SK-N-SH treated with all-trans-retinoic acid at 6 μM for 48 hours (cell line): ENCODE data around the gene MYO3B.

ENCODE experiments used
- ATAC-seq: fragments of 200-7000 bp; cut with Tn5 transposase; 3 replicates; pipeline ENCODE4 v1.9.1; 2020; ENCODE audit warnings: mild to moderate bottlenecking, moderate library complexity
- BACH2 ChIP-seq: fragments of 250-450 bp; sonication (Bioruptor Pico); IDR thresholded peaks from 2 replicates; pipeline ENCODE4 v1.9.0; 2021; ENCODE audit warnings: mild to moderate bottlenecking, borderline replicate concordance
- CREB5 ChIP-seq: fragments of 250-450 bp; sonication (Bioruptor Pico); IDR thresholded peaks from 2 replicates; pipeline ENCODE4 v1.5.1; 2020; ENCODE audit warnings: low read depth, mild to moderate bottlenecking, moderate library complexity
- CSDC2 ChIP-seq: fragments of 250-450 bp; sonication (Bioruptor Pico); IDR thresholded peaks from 2 replicates; pipeline ENCODE4 v1.5.0; 2020; ENCODE audit warnings: mild to moderate bottlenecking, moderate library complexity
- ESRRG ChIP-seq: fragments of 250-450 bp; sonication (Bioruptor Pico); IDR thresholded peaks from 2 replicates; pipeline ENCODE4 v1.6.1; 2021; ENCODE audit warnings: mild to moderate bottlenecking
- GLIS3 ChIP-seq: fragments of 250-450 bp; sonication (Bioruptor Pico); IDR thresholded peaks from 2 replicates; pipeline ENCODE4 v1.5.0; 2020; ENCODE audit warnings: mild to moderate bottlenecking, moderate library complexity
- ISL1 ChIP-seq: fragments of 250-450 bp; sonication (Bioruptor Pico); IDR thresholded peaks from 2 replicates; pipeline ENCODE4 v2.1.2; 2022; ENCODE audit warnings: mild to moderate bottlenecking, moderate library complexity
- OSR1 ChIP-seq: fragments of 250-450 bp; sonication (Bioruptor Pico); IDR thresholded peaks from 2 replicates; pipeline ENCODE4 v1.8.0; 2022; ENCODE audit warnings: moderate library complexity, mild to moderate bottlenecking, inconsistent platforms
- PATZ1 ChIP-seq: fragments of 250-450 bp; sonication (Bioruptor Pico); IDR thresholded peaks from 2 replicates; pipeline ENCODE4 v1.8.0; 2020; ENCODE audit warnings: mild to moderate bottlenecking, moderate library complexity, borderline replicate concordance
- POU6F1 ChIP-seq: fragments of 250-450 bp; sonication (Bioruptor Pico); IDR thresholded peaks from 2 replicates; pipeline ENCODE4 v1.8.0; 2021; ENCODE audit warnings: low read depth, mild to moderate bottlenecking, moderate library complexity, borderline replicate concordance
- PPARA ChIP-seq: fragments of 250-450 bp; sonication (Bioruptor Pico); IDR thresholded peaks from 2 replicates; pipeline ENCODE4 v1.5.0; 2020; ENCODE audit warnings: mild to moderate bottlenecking, borderline replicate concordance
- SNAI2 ChIP-seq: fragments of 250-450 bp; sonication (Bioruptor Pico); IDR thresholded peaks from 2 replicates; pipeline ENCODE4 v1.5.0; 2020; ENCODE audit warnings: mild to moderate bottlenecking, moderate library complexity
- TCF4 ChIP-seq: fragments of 250-450 bp; sonication (Bioruptor Pico); IDR thresholded peaks from 2 replicates; pipeline ENCODE4 v1.8.0; 2021; ENCODE audit warnings: mild to moderate bottlenecking, moderate library complexity, borderline replicate concordance
- TOX ChIP-seq: fragments of 250-450 bp; sonication (Bioruptor Pico); IDR thresholded peaks from 2 replicates; pipeline ENCODE4 v1.8.0; 2021; ENCODE audit warnings: mild to moderate bottlenecking, moderate library complexity, borderline replicate concordance
- ZC3H10 ChIP-seq: fragments of 250-450 bp; sonication (Bioruptor Pico); IDR thresholded peaks from 2 replicates; pipeline ENCODE4 v1.5.1; 2021; ENCODE audit warnings: mild to moderate bottlenecking, moderate library complexity
- ZFP3 ChIP-seq: fragments of 250-450 bp; sonication (Bioruptor Pico); IDR thresholded peaks from 2 replicates; pipeline ENCODE4 v1.5.0; 2020; ENCODE audit warnings: mild to moderate bottlenecking, moderate library complexity
- ZFP30 ChIP-seq: fragments of 450-650 bp; formaldehyde crosslinking; IDR thresholded peaks from 2 replicates; pipeline ENCODE4 v1.5.0; 2022; ENCODE audit warnings: mild to moderate bottlenecking, moderate library complexity
- ZNF565 ChIP-seq: fragments of 450-650 bp; formaldehyde crosslinking; conservative IDR thresholded peaks from 2 replicates; pipeline ENCODE4 v1.5.0; 2020; ENCODE audit warnings: low read depth, mild to moderate bottlenecking, moderate library complexity
- ZNF70 ChIP-seq: fragments of 450-650 bp; formaldehyde crosslinking; IDR thresholded peaks from 2 replicates; pipeline ENCODE4 v1.5.0; 2020; ENCODE audit warnings: mild to moderate bottlenecking, moderate library complexity
- TF ChIP-seq, protein P1 (sequence below): fragments of 250-450 bp; sonication (Bioruptor Pico); IDR thresholded peaks from 2 replicates; pipeline ENCODE4 v1.5.0; 2020; ENCODE audit warnings: mild to moderate bottlenecking, moderate library complexity

MYO3B gene

GRCh38 chr2:170652637-170653417, 474.9 kb downstream of the MYO3B start:
- ATAC-seq = no peak
- no peak for TF ChIP-seq ESRRG (CRISPR knock-in tag)
- TF ChIP-seq SNAI2 (CRISPR knock-in tag) = no peak
- TF ChIP-seq TOX (CRISPR knock-in tag) = no peak
- TF ChIP-seq CREB5 = no peak
- no peak for TF ChIP-seq TCF4
- no peak for TF ChIP-seq BACH2 (CRISPR knock-in tag)
- TF ChIP-seq ZC3H10 (CRISPR knock-in tag) = no peak
- TF ChIP-seq ZFP3 (CRISPR knock-in tag) = no peak

DNA sequence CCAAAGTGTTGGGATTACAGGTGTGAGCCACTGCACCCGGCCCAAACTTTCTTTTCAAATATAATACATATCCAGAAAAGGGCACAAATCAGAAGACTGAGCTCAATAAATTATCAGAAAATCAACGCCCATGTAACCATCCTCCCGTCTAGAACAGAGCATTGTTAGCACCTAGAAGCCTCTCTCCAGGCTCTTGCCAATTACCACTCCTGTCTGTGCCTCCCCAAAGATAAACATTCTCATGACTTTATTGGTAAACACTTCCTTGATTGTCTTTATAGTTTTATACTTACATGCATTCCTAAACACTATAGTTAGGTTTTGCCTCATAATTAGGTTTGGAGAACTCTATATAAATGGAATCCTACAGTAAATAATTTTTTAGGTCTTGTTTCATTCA, 478.7 kb downstream of the MYO3B start:
- ATAC-seq = no peak
- TF ChIP-seq, protein P1, sequence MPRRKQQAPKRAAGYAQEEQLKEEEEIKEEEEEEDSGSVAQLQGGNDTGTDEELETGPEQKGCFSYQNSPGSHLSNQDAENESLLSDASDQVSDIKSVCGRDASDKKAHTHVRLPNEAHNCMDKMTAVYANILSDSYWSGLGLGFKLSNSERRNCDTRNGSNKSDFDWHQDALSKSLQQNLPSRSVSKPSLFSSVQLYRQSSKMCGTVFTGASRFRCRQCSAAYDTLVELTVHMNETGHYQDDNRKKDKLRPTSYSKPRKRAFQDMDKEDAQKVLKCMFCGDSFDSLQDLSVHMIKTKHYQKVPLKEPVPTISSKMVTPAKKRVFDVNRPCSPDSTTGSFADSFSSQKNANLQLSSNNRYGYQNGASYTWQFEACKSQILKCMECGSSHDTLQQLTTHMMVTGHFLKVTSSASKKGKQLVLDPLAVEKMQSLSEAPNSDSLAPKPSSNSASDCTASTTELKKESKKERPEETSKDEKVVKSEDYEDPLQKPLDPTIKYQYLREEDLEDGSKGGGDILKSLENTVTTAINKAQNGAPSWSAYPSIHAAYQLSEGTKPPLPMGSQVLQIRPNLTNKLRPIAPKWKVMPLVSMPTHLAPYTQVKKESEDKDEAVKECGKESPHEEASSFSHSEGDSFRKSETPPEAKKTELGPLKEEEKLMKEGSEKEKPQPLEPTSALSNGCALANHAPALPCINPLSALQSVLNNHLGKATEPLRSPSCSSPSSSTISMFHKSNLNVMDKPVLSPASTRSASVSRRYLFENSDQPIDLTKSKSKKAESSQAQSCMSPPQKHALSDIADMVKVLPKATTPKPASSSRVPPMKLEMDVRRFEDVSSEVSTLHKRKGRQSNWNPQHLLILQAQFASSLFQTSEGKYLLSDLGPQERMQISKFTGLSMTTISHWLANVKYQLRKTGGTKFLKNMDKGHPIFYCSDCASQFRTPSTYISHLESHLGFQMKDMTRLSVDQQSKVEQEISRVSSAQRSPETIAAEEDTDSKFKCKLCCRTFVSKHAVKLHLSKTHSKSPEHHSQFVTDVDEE (CRISPR knock-in tag) = no peak
- no peak for TF ChIP-seq OSR1 (CRISPR knock-in tag)
- TF ChIP-seq BACH2 (CRISPR knock-in tag) = no peak
- no peak for TF ChIP-seq ZFP3 (CRISPR knock-in tag)
- no peak for TF ChIP-seq ZNF565

- no peak for ATAC-seq
- no peak for TF ChIP-seq CREB5
- no peak for TF ChIP-seq ZFP30 (CRISPR knock-in tag)
- no peak for TF ChIP-seq ESRRG (CRISPR knock-in tag)
- TF ChIP-seq ZNF565 = no peak
- TF ChIP-seq GLIS3 (CRISPR knock-in tag) = no peak
- TF ChIP-seq, protein P1 (CRISPR knock-in tag) = no peak
- no peak for TF ChIP-seq OSR1 (CRISPR knock-in tag)
- no peak for TF ChIP-seq ISL1 (CRISPR knock-in tag)
- TF ChIP-seq PATZ1 = no peak
- TF ChIP-seq ZFP3 (CRISPR knock-in tag) = no peak
- no peak for TF ChIP-seq TOX (CRISPR knock-in tag)
- TF ChIP-seq TCF4 = no peak
- no peak for TF ChIP-seq BACH2 (CRISPR knock-in tag)
- no peak for TF ChIP-seq ZNF70 (CRISPR knock-in tag)
- no peak for TF ChIP-seq CSDC2
- TF ChIP-seq POU6F1 (CRISPR knock-in tag) = no peak
- no peak for TF ChIP-seq PPARA (CRISPR knock-in tag)
Measured at GRCh38 chr2:170660409-170660808, 482.5 kb downstream of the MYO3B start.
